Psoas muscle (tissue), 8 donors: ENCODE results near the gene ZNF460. TPM values are rescaled to one million over a fixed set of nuclear protein-coding genes. Genes with fewer than 3 reads are reported as not detected.

Source experiments
- ATAC-seq, 4 donors: fragments of 200-7000 bp; cut with Tn5 transposase; one replicate each; pipeline ENCODE4 v1.9.1; 2020; ENCODE audit warnings: moderate library complexity in 3 of 4, mild to moderate bottlenecking in 2 of 4
- DNase-seq, 2 donors: peaks; one replicate each; pipeline ENCODE4 v3.0.0-alpha.2; 2020
- H3K27ac ChIP-seq: fragments of 200-600 bp; one replicate; pipeline ENCODE4 v1.8.0; 2022
- H3K27me3 ChIP-seq, 3 donors: fragments of 200-600 bp in 1 of 3; one replicate each; pipeline versions ENCODE4 v1.6.1 to v1.8.0; 2013 to 2022; ENCODE audit warnings: low read length in 2 of 3, mild to moderate bottlenecking in 2 of 3, moderate library complexity in 1 of 3; ENCODE audit not compliant: insufficient read depth in 3 of 3
- H3K36me3 ChIP-seq, 2 donors: fragments of 200-600 bp in 1 of 2; one replicate each; pipeline versions ENCODE4 v1.6.1 to v1.8.0; 2013 to 2022; ENCODE audit warnings: low read depth in 1 of 2, mild to moderate bottlenecking in 1 of 2, moderate library complexity in 1 of 2; ENCODE audit not compliant: insufficient read depth in 1 of 2
- H3K4me1 ChIP-seq: fragments of 200-600 bp; one replicate; pipeline ENCODE4 v1.8.0; 2022
- H3K4me3 ChIP-seq: fragments of 200-600 bp; one replicate; pipeline ENCODE4 v1.8.0; 2022; ENCODE audit warnings: mild to moderate bottlenecking
- H3K9me3 ChIP-seq: fragments of 200-600 bp; one replicate; pipeline ENCODE4 v1.8.0; 2022
- CTCF ChIP-seq: fragments of 200-600 bp; IDR thresholded peaks from one replicate; pipeline ENCODE4 v1.8.0; 2022; ENCODE audit warnings: antibody characterized with exemption
- WGBS, 3 donors: extraction: QIAGEN DNeasy Blood & Tissue Kit; methylation state at CpG; one replicate each; pipeline versions ENCODE4 v1.1.6 to v1.1.7; 2013; 5-methylcytosine and 5-hydroxymethylcytosine counted together
- intact Hi-C, 2 donors: fragments of 100-400 bp; cut with DNase I; formaldehyde crosslinking; loops; one replicate each; pipeline versions ENCODE4 v1.11.0 to v1.14.2; 2022
- polyA plus RNA-seq, 3 donors: library from polyadenylated mRNA; stranded (reverse); fragments of 200-250 nt; gene quantifications; one replicate each; pipeline ENCODE4 v1.2.3, GENCODE V29; 2013
- total RNA-seq, 4 donors: library from RNA; stranded (reverse); fragmentation: NEBNext Ultra II Directional in 2 of 4; extraction: Animal tissue kit (Norgen Biotek cat#: 25700) in 2 of 4; gene quantifications; one replicate each; pipeline versions ENCODE4 v1.2.1 to v1.2.4, GENCODE V29; 2021 to 2023
- donor health status: healthy with polysubstance abuse.
- donor health status: DM: no; HTN: no; CAD: no; lungs with moderate emphysema.
- donor health status: Bipolar disorder and iron deficiency.
- donor health status: healthy.
- donor health status: DM: yes; HTN: yes; CAD: no.
- donor health status: DM: no; HTN: no; CAD: no.
- donor health status: DM: no; HTN: no; CAD: no.
- donor health status: DM: yes; HTN: yes; CAD: no.

Gene ZNF460
- total and polyA plus RNA-seq, 7 donors, result 1.0 to 54.0 (median 30.1) TPM

- 0 to 83% (median 18%) methylated on average over 1 of the region's 1 CpG for WGBS, 3 donors
- Histone ChIP-seq H3K36me3 (peaks cover 0 to 23% of the 10 kb centered on the region in 2 donors), H3K27me3 (no peaks in the 10 kb centered on the region), H3K4me1 (peaks cover 19% of the 10 kb centered on the region), H3K27ac (no peak overlapping the region), H3K4me3 (no peak overlapping the region), H3K9me3 (peaks cover 4% of the 10 kb centered on the region)
- DNase-seq (no peak), ATAC-seq (no peak)
- TF ChIP-seq CTCF, result no peak
- intact Hi-C loops, result no loop called here
Measured at GRCh38 chr19:57305056-57305455, 24.8 kb downstream of the ZNF460 start.

- no peak overlapping the region for H3K27ac ChIP-seq
- intact Hi-C loops, result no loop called here
- DNase-seq (no peak), ATAC-seq (peak in 1 of 4 donors; percentile 31)
- H3K36me3 ChIP-seq, result peaks cover 0 to 10% of the 10 kb centered on the region in 2 donors
- no peak overlapping the region for H3K4me3 ChIP-seq
- H3K4me1 ChIP-seq, result peaks cover 1% of the 10 kb centered on the region
- H3K27me3 ChIP-seq, result no peaks in the 10 kb centered on the region
- TF ChIP-seq CTCF, result no peak
- H3K9me3 ChIP-seq, result peaks cover 4% of the 10 kb centered on the region
Measured at GRCh38 chr19:57308514-57308913, 28.2 kb downstream of the ZNF460 start.

DNA sequence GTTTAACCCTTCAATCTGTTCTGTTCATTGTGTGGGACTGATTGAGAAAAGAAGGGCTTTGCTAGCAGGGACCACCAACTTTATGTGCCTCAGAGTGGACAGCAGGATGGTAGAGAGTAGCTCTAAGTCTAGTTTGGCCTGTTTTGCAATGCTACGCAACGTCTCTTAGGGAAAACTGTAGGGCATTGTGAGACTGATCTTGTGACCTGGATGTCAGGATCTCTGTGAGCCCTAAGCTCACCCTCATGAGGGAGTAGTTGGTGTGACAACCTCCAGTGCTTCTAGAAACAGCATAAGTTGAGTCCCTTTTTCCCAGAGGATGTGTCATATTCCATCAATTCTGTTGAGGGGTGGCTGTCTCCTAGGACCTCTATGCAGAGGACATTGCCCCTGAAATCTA, 30.5 kb downstream of the ZNF460 start:
- H3K27ac ChIP-seq, result no peak overlapping the region
- peaks cover 4% of the 10 kb centered on the region for H3K9me3 ChIP-seq
- H3K27me3 ChIP-seq, result no peaks in the 10 kb centered on the region
- H3K4me3 ChIP-seq, result no peak overlapping the region
- no peaks in the 10 kb centered on the region for H3K4me1 ChIP-seq
- whole genome bisulfite sequencing, 3 donors, result 78 to 82% (median 81%) methylated on average over 2 of the region's 2 CpGs
- no peak for DNase-seq
- TF ChIP-seq CTCF, result no peak
- intact Hi-C loops, result no loop called here
- ATAC-seq, result peak in 1 of 4 donors; percentile 7
- H3K36me3 ChIP-seq, result no peaks in the 10 kb centered on the region

GRCh38 chr19:57314146-57314545, 33.9 kb downstream of the ZNF460 start:
- TF ChIP-seq CTCF, result no peak
- peaks cover 0 to 3% (median 0%) of the 10 kb centered on the region in 3 donors for H3K27me3 ChIP-seq
- WGBS, 3 donors, result 74 to 81% (median 76%) methylated on average over 4 of the region's 4 CpGs
- DNase-seq, result no peak
- H3K4me3 ChIP-seq, result no peak overlapping the region
- no peak overlapping the region for H3K27ac ChIP-seq
- ATAC-seq, result no peak
- H3K9me3 ChIP-seq, result no peaks in the 10 kb centered on the region
- H3K4me1 ChIP-seq, result no peaks in the 10 kb centered on the region
- H3K36me3 ChIP-seq, result no peaks in the 10 kb centered on the region
- intact Hi-C loops, result no loop called here

GRCh38 chr19:57317503-57317902, 37.2 kb downstream of the ZNF460 start:
- DNase-seq (peak; percentile 27 to 71), ATAC-seq (peak; percentile 50 to 66 (median 60))
- Histone ChIP-seq H3K27me3 (peaks cover 0 to 3% (median 0%) of the 10 kb centered on the region in 3 donors), H3K36me3 (no peaks in the 10 kb centered on the region), H3K4me3 (peak overlapping the region; percentile 54), H3K9me3 (no peaks in the 10 kb centered on the region), H3K4me1 (peaks cover 12% of the 10 kb centered on the region), H3K27ac (peak overlapping the region; percentile 32)
- intact Hi-C loops, result loop anchor here (2.0 to 5.0 kb wide), 2 partner anchors 15 to 35 kb away; partner anchors contain the start of gene ZNF460 (in 1 of the 2)
- no peak for TF ChIP-seq CTCF
- WGBS, 3 donors, result 6 to 19% (median 14%) methylated on average over 29 of the region's 29 CpGs
